Upper lobe of left lung (tissue), 6 donors: ENCODE data around the gene ALG13. TPM values are rescaled to one million over a fixed set of nuclear protein-coding genes. Genes with fewer than 3 reads are reported as not detected.

ENCODE experiments used
- ATAC-seq, 2 donors: fragments of 200-7000 bp; cut with Tn5 transposase; one replicate each; pipeline ENCODE4 v1.9.1; 2022; ENCODE audit warnings: mild to moderate bottlenecking in 2 of 2, moderate library complexity in 2 of 2; ENCODE audit not compliant: low FRiP score in 2 of 2
- DNase-seq, 2 donors: peaks; one replicate each; pipeline ENCODE4 v3.0.0-alpha.2; 2019 to 2020
- H3K27ac ChIP-seq, 4 donors: fragments of 200-600 bp; sonication (generic); one replicate each; pipeline ENCODE4 v1.5.1; 2016 to 2019
- H3K27me3 ChIP-seq, 4 donors: fragments of 200-600 bp; sonication (generic); one replicate each; pipeline ENCODE4 v1.5.1; 2017 to 2019
- H3K36me3 ChIP-seq, 4 donors: fragments of 200-600 bp; sonication (generic); one replicate each; pipeline ENCODE4 v1.5.1; 2016 to 2019
- H3K4me1 ChIP-seq, 4 donors: fragments of 200-600 bp; sonication (generic); one replicate each; pipeline ENCODE4 v1.5.1; 2018 to 2019
- H3K4me3 ChIP-seq, 4 donors: fragments of 200-600 bp; sonication (generic); one replicate each; pipeline ENCODE4 v1.5.1; 2017 to 2019; ENCODE audit warnings: mild to moderate bottlenecking in 2 of 4, moderate library complexity in 1 of 4
- H3K9me3 ChIP-seq, 4 donors: fragments of 200-600 bp; sonication (generic); one replicate each; pipeline ENCODE4 v1.5.1; 2018 to 2019
- EP300 ChIP-seq, 4 donors: sonication (generic); formaldehyde crosslinking; IDR thresholded peaks; one replicate each; pipeline ENCODE4 v1.5.1; 2017; ENCODE audit warnings: antibody characterized with exemption in 4 of 4, control low read depth in 2 of 4
- POLR2A ChIP-seq, 4 donors: fragments of 450-650 bp; IDR thresholded peaks; one replicate each; pipeline ENCODE4 v1.5.1; 2016 to 2017; ENCODE audit warnings: antibody characterized with exemption in 4 of 4, mild to moderate bottlenecking in 2 of 4
- POLR2AphosphoS5 ChIP-seq, 2 donors: sonication (generic); formaldehyde crosslinking; IDR thresholded peaks; one replicate each; pipeline ENCODE4 v1.5.1; 2017; ENCODE audit warnings: antibody characterized with exemption in 2 of 2
- WGBS, 2 donors: methylation state at CpG; one replicate each; pipeline ENCODE4 v1.1.5; 2017 to 2018; 5-methylcytosine and 5-hydroxymethylcytosine counted together
- total RNA-seq, 6 donors: library from RNA; depleted of rRNA in 4 of 6; stranded (reverse); fragments of >200 nt in 4 of 6; gene quantifications; one replicate each; pipeline versions ENCODE4 v1.1.0 to v1.2.1, GENCODE V29; 2016 to 2021
- TF ChIP-seq, protein P1 (sequence below), 6 experiments: fragments of 450-650 bp in 4 of 6; fragments of 200-600 bp in 2 of 6; sonication (generic) in 2 of 6; IDR thresholded peaks; one replicate each; pipeline ENCODE4 v1.5.1; 2016 to 2019; ENCODE audit warnings: antibody characterized with exemption in 6 of 6
- donor health status: DM: no; HTN: no; CAD: no; lungs with moderate emphysema.
- donor health status: DM: no; HTN: yes; CAD: no; lungs with severe emphysema.

ALG13 gene
- total RNA-seq, 6 donors from 2014 or later: 33.6 to 94.3 (median 55.0) TPM

DNA sequence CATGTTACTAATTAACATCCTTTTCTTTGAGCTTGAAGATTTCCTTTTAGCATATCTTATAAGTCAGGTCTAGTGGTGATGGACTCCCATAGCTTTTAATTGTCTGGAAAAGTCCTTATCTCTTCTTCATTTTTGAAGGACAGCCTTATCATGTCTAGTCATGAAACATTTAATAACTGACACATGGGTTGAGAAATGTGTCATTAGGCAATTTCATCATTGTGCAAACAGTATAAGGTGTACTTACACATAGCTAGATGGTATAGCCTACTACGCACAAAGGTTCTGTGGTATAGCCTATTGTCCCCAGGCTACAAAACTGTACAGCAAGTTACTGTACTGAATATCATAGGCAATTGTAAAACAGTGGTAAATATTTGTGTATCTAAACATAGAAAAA is 34.5 kb upstream of the ALG13 start:
- ATAC-seq (no peak), DNase-seq (no peak)
- no peaks in the 10 kb centered on the region for H3K36me3 ChIP-seq
- no peaks in the 10 kb centered on the region for H3K4me1 ChIP-seq
- H3K4me3 ChIP-seq: no peak overlapping the region
- peaks cover 0 to 6% (median 0%) of the 10 kb centered on the region in 4 donors for H3K9me3 ChIP-seq
- 91 to 100% methylated on average over 1 of the region's 1 CpG for WGBS, 2 donors
- H3K27me3 ChIP-seq: no peaks in the 10 kb centered on the region
- TF ChIP-seq POLR2A (IDR thresholded peaks at IDR 0.05): no peak
- TF ChIP-seq, protein P1, sequence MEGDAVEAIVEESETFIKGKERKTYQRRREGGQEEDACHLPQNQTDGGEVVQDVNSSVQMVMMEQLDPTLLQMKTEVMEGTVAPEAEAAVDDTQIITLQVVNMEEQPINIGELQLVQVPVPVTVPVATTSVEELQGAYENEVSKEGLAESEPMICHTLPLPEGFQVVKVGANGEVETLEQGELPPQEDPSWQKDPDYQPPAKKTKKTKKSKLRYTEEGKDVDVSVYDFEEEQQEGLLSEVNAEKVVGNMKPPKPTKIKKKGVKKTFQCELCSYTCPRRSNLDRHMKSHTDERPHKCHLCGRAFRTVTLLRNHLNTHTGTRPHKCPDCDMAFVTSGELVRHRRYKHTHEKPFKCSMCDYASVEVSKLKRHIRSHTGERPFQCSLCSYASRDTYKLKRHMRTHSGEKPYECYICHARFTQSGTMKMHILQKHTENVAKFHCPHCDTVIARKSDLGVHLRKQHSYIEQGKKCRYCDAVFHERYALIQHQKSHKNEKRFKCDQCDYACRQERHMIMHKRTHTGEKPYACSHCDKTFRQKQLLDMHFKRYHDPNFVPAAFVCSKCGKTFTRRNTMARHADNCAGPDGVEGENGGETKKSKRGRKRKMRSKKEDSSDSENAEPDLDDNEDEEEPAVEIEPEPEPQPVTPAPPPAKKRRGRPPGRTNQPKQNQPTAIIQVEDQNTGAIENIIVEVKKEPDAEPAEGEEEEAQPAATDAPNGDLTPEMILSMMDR (IDR thresholded peaks at IDR 0.05): no peak
- TF ChIP-seq EP300 (IDR thresholded peaks at IDR 0.05): no peak
- no peak for TF ChIP-seq POLR2AphosphoS5 (IDR thresholded peaks at IDR 0.05)
- no peak overlapping the region for H3K27ac ChIP-seq

DNA sequence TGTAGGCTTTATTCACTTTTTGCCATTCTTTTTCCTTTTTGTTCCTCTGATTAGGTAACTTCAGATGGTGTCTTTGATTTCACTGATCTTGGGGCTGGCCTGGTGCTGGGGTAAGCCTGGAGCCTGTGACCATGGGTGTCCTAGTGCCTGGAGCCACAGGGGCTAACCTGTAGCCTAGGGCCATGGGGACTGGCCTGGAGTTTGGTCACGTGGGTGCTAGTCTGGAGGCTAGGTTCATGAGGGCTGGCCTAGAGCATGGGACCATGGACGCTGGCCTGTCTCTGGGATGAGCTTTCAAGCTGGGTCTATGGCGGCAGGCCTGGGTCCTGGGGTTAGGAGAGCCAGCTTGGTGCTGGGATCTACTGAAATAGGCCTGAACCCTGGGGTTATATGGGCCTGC is 32.2 kb upstream of the ALG13 start:
- peaks cover 0 to 5% (median 0%) of the 10 kb centered on the region in 4 donors for H3K9me3 ChIP-seq
- WGBS, 2 donors: 87 to 100% methylated on average over 1 to 3 of the region's 3 CpGs
- H3K27me3 ChIP-seq: no peaks in the 10 kb centered on the region
- ATAC-seq (peak in 1 of 2 donors; percentile 22), DNase-seq (no peak)
- H3K36me3 ChIP-seq: no peaks in the 10 kb centered on the region
- no peak overlapping the region for H3K27ac ChIP-seq
- H3K4me1 ChIP-seq: no peaks in the 10 kb centered on the region
- H3K4me3 ChIP-seq: no peak overlapping the region
- TF ChIP-seq POLR2AphosphoS5 (IDR thresholded peaks at IDR 0.05) (no peak), POLR2A (IDR thresholded peaks at IDR 0.05) (no peak), EP300 (IDR thresholded peaks at IDR 0.05) (no peak)
- TF ChIP-seq, protein P1 (IDR thresholded peaks at IDR 0.05): no peak

DNA sequence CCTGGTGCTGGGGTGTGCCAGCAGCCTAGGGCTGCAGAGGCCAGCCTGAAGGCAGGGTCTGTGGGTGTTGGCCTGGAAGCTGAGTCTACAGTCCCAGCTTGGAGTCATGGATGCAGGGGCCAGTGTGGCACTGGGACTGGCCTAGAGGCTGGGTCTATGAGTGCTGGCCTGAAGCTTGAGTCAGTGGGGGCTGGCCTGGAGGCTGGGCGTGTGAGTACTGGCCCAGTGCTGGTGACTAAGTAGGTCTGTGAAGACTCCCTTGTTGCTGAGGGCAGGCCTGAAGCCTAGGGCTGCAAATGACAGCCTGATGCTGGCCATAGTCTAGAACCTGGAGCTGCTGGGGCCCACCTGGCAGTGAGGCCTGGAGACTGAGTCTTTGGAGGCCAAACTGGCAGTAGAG is 31.3 kb upstream of the ALG13 start:
- Histone ChIP-seq H3K4me3 (no peak overlapping the region), H3K27me3 (no peaks in the 10 kb centered on the region), H3K36me3 (no peaks in the 10 kb centered on the region), H3K27ac (no peak overlapping the region), H3K4me1 (no peaks in the 10 kb centered on the region), H3K9me3 (peaks cover 0 to 5% (median 0%) of the 10 kb centered on the region in 4 donors)
- DNase-seq: no peak
- 82% methylated on average over 1 of the region's 1 CpG; no CpG with 5 or more reads in 1 of the 2 donors for WGBS, 2 donors
- no peak for TF ChIP-seq EP300 (IDR thresholded peaks at IDR 0.05)
- TF ChIP-seq, protein P1 (IDR thresholded peaks at IDR 0.05): no peak
- TF ChIP-seq POLR2AphosphoS5 (IDR thresholded peaks at IDR 0.05): no peak
- no peak for TF ChIP-seq POLR2A (IDR thresholded peaks at IDR 0.05)
- ATAC-seq: peak in 1 of 2 donors; percentile 26

DNA sequence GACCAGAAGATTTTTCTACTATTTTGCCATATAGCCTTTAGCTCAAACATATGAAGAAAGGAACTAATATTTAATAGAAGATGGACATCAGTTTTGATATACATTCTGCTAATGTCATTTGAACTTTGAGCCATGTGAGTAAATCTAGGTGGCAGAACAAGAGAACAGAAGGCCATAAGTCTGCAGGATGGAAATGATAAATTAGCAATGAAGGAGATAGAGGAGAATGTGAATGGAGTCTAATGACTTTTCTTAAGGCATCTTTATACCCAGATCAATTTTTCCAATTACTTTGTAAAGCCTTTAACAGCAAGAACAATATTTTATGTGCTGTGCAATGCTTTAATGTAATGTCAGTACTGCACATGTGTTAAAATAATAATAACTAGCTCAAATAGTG is 30.1 kb upstream of the ALG13 start:
- H3K4me3 ChIP-seq: no peak overlapping the region
- ATAC-seq: no peak

DNA sequence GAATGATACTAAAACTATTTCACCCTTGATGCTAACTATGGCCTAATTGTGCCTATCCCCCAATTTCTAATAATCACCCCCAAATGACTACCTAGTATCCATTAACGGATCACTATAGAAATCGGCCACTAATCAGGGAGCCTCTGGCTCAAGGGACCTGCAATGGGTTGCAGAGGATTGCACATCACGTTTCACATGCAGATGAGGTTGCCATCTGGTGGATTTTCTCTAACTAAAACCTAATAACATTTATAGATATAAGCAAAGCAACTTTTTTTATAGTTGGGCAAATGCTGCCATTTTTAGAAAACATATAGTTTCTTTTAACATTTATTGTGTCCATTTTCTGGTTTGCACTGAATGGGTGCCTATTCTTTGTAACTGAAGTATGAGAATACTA is 28.3 kb upstream of the ALG13 start:
- Histone ChIP-seq H3K4me1 (no peaks in the 10 kb centered on the region), H3K27ac (no peak overlapping the region), H3K36me3 (no peaks in the 10 kb centered on the region), H3K9me3 (no peaks in the 10 kb centered on the region), H3K4me3 (no peak overlapping the region), H3K27me3 (no peaks in the 10 kb centered on the region)
- TF ChIP-seq POLR2A (IDR thresholded peaks at IDR 0.05): no peak
- no peak for TF ChIP-seq EP300 (IDR thresholded peaks at IDR 0.05)
- no peak for TF ChIP-seq POLR2AphosphoS5 (IDR thresholded peaks at IDR 0.05)
- TF ChIP-seq, protein P1 (IDR thresholded peaks at IDR 0.05): no peak
- ATAC-seq (no peak), DNase-seq (no peak)
- 55 to 59% methylated on average over 3 of the region's 3 CpGs for WGBS, 2 donors

More for the DNA sequence above, 30.1 kb upstream of the ALG13 start:
- H3K27me3 ChIP-seq: no peaks in the 10 kb centered on the region
- DNase-seq: no peak
- no peak overlapping the region for H3K27ac ChIP-seq
- TF ChIP-seq, protein P1 (IDR thresholded peaks at IDR 0.05): no peak
- TF ChIP-seq POLR2A (IDR thresholded peaks at IDR 0.05) (no peak), EP300 (IDR thresholded peaks at IDR 0.05) (no peak), POLR2AphosphoS5 (IDR thresholded peaks at IDR 0.05) (no peak)
- peaks cover 0 to 5% (median 0%) of the 10 kb centered on the region in 4 donors for H3K9me3 ChIP-seq
- H3K4me1 ChIP-seq: no peaks in the 10 kb centered on the region
- no peaks in the 10 kb centered on the region for H3K36me3 ChIP-seq
